RPMI7951 (cell line): ENCODE results near the gene NUDT17. TPM values are rescaled to one million over a fixed set of nuclear protein-coding genes. Genes with fewer than 3 reads are reported as not detected.

Experiments
- DNase-seq: peaks from one replicate; pipeline ENCODE4 v3.0.0-alpha.2; 2012; ENCODE audit warnings: low read depth
- total RNA-seq: library from RNA; depleted of rRNA; stranded (reverse); fragments of >200 nt; shearing (Covaris generic); gene quantifications from 2 replicates; pipeline ENCODE4 v1.2.3, GENCODE V29; 2014

Gene NUDT17
- total RNA-seq, 1 experiment from 2014 or later, result 4.3 TPM

GRCh38 chr1:145847827-145848226 lies 2.4 kb downstream of the NUDT17 start:
- DNase-seq, result no peak

DNA sequence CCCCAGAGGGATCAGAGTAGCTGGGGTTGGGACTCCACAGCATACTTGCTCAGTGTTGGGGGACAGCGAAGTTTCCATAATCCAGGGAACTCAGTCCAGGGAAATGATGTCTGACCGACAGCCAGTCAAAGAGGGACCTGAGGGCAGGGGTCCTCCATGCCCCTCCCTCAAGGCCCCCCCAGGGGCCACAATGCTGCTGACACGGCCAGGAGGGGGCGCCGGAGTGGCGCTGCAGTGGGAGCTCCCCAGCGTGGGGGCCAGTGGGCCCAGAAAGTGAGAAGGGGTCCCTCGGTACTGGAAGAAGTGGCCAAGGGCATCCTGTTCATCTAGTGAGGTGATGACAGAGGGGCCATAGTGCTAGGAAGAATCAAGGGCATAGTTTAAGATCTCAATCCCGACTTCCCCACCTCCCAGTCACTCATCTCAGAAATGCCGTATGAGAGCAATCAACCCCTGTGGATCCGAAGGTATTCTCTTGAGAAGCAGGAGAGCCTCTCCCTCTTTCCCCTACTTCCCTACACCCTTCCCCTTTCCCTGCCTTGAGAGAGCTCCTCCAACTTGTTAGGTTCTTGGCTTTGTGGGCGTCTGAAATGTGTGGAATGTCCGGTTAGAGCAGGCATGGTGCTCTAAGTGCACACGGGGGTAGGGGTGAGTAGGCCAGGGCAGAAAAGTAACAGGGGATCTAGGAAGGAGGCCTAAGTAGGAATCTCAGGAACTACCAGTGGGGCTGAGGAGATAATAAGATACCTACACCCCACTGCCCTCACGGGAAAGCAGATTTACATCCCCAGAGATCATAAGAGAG lies 4.1 kb downstream of the NUDT17 start:
- peak; percentile 66 for DNase-seq

GRCh38 chr1:145855426-145855948 lies 10.1 kb downstream of the NUDT17 start:
- no peak for DNase-seq

DNA sequence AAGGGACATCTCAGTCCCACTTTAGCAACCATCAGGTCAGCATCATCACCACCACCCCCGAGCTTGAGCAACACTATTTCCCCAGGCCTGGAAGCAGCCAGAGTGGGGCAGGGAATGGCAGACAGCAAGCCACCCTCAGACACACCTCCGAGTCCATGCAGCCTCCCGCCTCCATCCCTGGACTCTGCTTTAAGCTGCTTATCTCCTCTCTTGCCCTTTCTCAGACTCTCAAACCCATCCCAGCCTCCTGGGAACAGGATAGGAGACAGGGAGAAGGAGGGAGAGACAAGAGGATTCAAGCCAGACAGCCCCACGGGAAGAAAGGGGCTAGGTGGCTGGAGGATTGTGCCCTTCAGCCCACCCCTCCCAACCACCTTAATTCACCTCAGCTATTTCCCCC lies 11.7 kb downstream of the NUDT17 start:
- no peak for DNase-seq

DNA sequence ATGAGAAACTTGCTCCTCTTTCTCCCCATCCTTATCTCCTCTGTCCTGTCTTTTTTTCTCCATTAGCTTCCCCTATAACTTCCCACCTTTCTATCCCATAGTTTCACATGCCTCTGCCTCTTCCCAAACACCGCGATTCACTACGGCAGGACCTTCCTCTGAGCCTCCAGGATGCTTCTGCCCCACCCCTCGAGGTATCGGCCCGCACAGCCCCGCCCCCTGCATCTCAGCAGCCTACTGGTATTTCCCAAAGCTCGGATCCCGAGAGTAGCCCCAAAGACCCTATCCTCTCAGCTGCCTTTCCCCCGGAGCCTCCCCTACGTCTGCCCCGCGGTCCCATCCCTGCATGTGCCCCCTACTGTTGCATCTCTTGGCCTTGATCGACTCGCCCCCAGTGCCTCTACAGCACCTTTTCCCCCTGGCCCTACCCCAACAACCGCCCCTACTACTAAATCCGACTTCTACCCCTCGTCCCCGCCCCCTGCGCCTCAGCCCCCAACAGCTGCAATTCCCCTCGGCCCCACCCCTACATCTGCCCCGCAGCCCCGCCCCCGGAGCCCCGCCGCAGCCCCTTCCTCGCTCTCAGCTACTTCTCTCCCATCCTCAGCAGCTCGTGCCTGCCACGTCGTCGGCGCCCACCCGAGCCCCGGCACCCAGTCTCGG lies 12.9 kb downstream of the NUDT17 start:
- peak; percentile 41 for DNase-seq

DNA sequence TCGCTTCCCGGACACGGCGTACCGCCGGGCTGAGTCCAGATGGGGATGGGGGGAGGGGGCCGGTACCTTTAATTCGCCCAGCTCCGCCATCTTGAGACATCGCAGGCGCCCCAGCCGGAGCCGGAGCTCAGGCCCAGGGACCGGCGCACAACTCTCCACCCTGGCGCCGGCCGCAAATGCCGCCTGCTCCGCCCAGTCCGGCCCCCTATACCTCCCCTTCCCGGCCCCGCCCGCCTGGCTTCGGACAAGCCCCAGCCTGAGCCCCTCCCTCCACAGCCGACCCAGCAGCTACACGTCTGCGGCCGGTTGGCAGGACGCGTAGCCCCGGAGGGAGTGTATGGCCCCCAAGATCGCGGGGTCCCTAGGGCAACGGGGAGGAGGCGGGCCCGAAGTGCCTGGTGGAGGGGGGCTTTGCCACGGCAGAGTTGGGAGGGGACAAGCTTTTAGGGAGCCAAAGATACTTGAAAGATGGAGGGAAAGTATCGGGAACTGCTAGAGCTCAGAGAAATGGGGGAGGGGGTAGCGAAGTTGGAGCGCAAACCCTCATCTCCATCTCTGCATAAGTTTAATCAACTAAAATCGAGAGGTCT lies 13.6 kb downstream of the NUDT17 start, which contains the start of gene PIAS3:
PIAS3 (minus strand) TSS at position 181 of the 590 bp plus-strand sequence; CDS start at position 90, 91 bp downstream.
- DNase-seq, result peak; percentile 93

- DNase-seq, result peak; percentile 88
These were observed 14.1 kb downstream of the NUDT17 start for GRCh38 chr1:145859491-145860023.

DNA sequence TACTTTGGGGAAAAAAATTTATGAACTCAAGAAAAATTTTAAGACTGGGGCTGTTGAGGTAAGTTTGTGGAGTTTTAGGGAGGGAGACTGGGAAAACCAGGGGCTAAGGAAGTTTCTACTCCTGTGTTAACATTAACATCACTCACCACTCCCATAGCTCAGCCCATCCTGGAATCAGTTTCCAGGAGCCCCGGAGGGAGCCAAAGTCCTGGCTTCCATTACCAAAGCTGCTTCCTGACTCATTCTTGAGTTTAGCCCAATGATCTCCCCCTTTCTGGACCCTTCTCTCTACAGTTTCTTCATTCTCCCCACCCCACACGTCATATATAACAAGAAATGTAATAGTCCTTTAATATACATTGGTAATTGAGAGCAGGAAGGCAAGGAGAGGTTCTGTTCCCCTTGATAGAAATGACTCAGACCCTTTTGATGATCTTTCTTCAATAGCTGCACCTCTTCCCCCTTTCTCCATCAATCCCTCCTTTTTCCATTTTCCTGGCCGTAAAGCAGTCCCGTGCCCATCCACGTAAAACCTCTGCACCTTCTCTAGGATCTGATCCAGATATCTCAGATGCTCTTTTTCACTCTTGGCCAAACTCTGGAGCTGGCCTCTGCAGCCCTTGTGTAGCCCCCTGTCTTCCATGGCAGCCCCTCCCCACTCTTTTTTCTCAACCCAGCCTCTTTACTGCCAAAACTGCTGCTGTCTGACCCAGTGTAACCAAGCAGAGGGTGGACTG lies 18.0 kb downstream of the NUDT17 start:
- no peak for DNase-seq

GRCh38 chr1:145868232-145868631 lies 22.8 kb downstream of the NUDT17 start:
- no peak for DNase-seq

DNA sequence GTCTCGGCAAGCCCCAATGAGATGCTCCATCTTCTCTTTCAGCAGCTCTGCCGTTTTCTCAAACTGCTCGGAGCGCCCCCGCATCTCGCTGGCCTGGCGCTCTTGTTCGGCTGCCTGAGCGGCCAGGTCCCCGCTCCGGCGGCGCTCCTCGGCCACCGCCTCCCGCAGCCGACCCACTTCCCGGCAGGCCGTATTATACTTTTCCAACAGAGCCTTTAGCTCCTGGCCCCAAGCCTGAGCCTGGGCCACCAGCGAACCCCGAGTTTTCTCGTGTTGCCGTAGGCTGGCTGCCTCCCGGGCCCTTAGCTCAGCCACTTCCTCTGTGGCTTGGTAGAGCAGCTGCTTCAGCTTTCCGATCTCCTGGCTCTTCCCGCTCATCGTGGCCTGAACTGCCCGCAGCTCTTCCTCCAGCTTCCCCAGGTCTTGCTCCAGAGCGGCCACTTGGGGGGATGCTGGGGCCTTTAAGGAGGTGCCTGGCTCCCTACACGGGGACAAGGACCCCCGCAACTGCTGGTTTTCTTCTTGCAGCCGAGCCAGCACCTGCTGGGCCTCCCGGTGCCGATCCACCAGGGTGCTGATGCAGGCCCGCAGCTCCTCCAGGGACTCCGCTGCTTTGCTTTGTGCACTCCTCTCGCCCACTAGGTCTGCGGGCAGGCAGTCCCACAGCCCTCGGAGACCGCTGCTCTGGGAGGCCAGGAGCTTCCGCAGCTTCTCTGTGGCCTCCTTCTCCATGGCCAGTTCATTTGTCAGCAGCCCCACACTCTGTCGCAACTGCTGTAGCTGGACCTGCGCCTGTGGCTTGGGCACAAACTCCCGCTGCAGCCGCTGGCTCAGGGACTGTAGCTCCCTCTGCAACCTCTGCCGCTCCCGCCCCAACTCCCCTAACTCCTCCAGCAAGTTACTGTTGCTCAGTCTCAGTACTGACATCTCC lies 26.8 kb downstream of the NUDT17 start:
- no peak for DNase-seq

- DNase-seq, result no peak
These were observed 29.2 kb downstream of the NUDT17 start for GRCh38 chr1:145874646-145875045.

GRCh38 chr1:145877923-145878486 lies 32.6 kb downstream of the NUDT17 start:
- DNase-seq, result no peak

GRCh38 chr1:145878724-145879123 lies 33.3 kb downstream of the NUDT17 start:
- no peak for DNase-seq

- no peak for DNase-seq
These were observed 34.3 kb downstream of the NUDT17 start for GRCh38 chr1:145879775-145880174.

DNA sequence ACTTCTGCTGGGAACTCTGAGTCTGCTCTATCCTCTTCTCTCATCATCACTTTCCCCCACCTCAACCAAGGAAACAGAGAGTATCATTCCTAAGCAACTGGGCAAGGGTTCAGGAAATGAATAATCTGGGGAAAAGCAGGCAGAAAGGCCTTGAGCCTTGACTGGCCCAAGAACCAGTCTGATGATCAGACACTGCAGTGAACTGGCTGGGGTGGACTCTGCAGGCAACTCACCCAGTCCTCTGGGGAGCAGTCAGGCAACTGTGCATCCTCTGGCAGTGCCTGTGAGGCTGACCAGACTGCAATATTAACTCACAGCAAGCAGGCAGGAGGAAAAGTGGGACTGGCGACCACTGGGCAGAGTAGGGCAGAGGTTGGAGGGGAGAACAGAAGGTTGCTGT lies 39.2 kb downstream of the NUDT17 start:
- DNase-seq, result no peak

GRCh38 chr1:145885738-145886287 lies 40.4 kb downstream of the NUDT17 start, which contains the start of gene ANKRD35:
TSS of gene ANKRD35 (minus strand) at chr1:145885866. CDS start at chr1:145885758, 108 bp downstream.
- DNase-seq, result peak; percentile 70

GRCh38 chr1:145886390-145886789 lies 41.0 kb downstream of the NUDT17 start:
- DNase-seq, result no peak

DNA sequence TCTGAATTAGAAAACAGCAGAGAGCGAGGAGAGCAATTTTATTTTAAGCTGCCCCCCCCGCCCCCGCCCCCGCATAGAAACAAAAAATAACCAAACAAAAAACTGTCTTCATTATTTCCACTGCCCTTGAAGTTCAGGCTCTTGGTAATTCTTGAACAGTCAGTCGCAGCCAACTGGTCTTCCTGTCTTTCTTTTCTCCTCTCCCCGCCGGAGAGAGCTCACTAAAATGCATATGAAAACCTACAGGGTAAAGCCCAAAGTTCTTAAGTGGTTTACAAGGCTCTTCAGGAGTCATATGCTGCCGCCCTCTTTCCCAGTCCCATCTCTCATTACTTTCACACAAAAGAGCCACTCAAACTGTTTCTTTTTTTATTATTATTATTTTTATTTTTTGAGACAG lies 41.4 kb downstream of the NUDT17 start:
- no peak for DNase-seq

DNA sequence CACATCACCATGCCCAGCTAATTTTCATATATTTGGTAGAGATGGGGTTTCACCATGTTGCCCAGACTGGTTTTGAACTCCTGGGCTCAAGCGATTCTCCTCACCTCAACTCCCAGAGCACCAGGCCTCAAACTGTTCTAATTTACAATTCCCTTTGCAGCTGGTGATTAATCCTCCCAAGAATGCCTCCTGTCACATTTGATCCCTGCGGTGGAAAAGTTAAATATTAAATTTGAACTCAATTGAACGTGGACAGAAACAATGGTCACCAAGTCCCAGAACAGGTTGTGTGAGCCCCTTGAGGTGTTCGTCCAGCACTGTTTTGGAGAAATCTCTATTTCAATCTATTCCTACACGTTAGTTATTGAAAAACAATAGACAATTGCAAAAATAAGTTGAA lies 42.2 kb downstream of the NUDT17 start:
- no peak for DNase-seq

- no peak for DNase-seq
These were observed 44.3 kb downstream of the NUDT17 start for GRCh38 chr1:145889722-145890121.
